Gastroesophageal sphincter (tissue), 3 donors: ENCODE measurements around the gene DGKG.

Experiments
- POLR2A ChIP-seq, 2 donors: fragments of 450-650 bp; IDR thresholded peaks; one replicate each; pipeline ENCODE4 v1.6.1; 2017; ENCODE audit warnings: antibody characterized with exemption in 2 of 2, mild to moderate bottlenecking in 2 of 2, moderate library complexity in 1 of 2
- TF ChIP-seq, protein P1 (sequence below), 4 experiments: fragments of 200-600 bp in 2 of 4; fragments of 450-650 bp in 2 of 4; sonication (generic) in 1 of 4; IDR thresholded peaks; one replicate each; pipeline ENCODE4 v1.5.1; 2017 to 2019; ENCODE audit warnings: antibody characterized with exemption in 4 of 4, mild to moderate bottlenecking in 2 of 4, moderate library complexity in 2 of 4

DNA sequence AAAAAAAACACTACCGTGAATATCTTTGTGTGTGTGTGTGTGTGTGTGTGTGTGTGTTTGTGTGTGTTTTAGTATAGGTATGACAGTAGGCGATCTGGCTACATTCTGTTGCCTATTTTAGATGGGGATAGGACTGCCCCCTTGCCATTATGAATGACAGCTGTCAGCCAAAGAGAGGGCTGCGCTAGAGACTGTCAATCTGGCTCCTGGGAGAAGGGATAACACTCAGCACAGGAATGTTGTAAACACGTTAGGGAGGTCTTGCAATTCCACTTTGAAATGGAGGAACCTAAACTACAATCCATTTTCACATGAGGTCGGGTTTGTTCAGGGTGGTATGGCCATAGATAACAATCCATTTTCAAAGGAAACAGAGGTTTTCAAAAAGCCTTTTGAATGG is 239.0 kb downstream of the DGKG start:
- TF ChIP-seq, protein P1, sequence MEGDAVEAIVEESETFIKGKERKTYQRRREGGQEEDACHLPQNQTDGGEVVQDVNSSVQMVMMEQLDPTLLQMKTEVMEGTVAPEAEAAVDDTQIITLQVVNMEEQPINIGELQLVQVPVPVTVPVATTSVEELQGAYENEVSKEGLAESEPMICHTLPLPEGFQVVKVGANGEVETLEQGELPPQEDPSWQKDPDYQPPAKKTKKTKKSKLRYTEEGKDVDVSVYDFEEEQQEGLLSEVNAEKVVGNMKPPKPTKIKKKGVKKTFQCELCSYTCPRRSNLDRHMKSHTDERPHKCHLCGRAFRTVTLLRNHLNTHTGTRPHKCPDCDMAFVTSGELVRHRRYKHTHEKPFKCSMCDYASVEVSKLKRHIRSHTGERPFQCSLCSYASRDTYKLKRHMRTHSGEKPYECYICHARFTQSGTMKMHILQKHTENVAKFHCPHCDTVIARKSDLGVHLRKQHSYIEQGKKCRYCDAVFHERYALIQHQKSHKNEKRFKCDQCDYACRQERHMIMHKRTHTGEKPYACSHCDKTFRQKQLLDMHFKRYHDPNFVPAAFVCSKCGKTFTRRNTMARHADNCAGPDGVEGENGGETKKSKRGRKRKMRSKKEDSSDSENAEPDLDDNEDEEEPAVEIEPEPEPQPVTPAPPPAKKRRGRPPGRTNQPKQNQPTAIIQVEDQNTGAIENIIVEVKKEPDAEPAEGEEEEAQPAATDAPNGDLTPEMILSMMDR (IDR thresholded peaks at IDR 0.05), result no peak
- no peak for TF ChIP-seq POLR2A (IDR thresholded peaks at IDR 0.05)
